Measurements from ENCODE around the gene TRMT44.

Gene TRMT44

DNA sequence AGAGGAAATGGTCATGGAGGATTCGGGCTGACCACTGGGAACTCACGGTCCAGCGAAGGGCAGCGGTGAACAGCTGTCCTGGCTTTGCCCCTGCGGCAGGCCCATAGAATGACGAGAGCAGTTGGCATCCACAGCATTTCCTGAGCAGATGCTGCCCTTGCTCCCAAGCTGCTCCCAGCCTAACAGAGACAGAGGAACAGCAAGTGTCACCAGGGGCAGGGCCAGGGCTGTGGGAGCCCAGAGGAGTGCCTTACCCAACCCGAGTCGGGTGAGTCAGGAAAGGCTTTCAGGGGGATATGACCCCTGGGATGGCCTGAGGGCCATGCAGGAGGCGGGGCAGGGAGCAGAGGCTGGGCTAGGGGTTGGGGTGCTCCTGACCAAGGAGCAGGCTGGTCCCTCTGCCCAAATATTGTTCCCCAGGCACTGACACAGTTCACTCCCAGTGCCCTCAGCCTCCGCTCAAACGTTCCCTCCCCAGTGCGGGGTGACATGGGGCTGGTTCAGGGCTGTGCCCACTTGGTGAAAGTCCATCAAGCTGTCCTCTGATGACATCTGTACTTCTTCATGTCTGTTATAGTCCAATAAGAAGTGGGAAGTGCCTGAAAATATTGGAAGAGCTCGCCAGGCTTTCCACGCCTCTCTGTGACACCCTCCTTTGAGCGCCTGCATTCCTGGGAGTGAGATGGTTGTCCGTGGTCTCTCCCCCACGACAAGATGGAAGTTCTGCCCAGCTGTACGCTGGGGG is 74.9 kb downstream of the TRMT44 start:
- DNase-seq, result no peak

DNA sequence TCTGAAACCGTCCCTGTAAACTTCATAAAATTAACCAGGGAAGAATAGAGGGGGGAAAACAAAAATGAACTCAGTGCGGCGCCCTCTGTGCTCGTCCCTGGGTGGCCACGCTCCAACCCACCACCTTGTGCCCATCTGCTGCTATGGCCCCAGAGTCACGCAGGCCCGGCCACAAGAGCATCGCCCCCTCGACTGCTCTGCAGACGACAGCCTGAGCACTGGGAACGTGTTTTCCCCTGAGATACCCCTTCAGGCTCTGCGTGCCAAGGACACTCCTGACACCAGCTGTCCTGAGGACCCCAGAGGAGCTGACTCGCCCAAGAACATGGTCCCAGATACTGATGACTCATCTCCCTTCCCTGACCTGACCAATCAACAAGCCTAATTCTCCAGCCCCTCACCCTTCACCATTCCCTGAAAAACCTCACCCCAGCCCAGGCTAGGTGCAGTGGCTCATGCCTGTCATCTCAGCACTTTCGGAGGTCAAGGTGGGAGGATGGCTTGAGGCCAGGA is 75.5 kb downstream of the TRMT44 start:
- DNase-seq, result no peak

DNA sequence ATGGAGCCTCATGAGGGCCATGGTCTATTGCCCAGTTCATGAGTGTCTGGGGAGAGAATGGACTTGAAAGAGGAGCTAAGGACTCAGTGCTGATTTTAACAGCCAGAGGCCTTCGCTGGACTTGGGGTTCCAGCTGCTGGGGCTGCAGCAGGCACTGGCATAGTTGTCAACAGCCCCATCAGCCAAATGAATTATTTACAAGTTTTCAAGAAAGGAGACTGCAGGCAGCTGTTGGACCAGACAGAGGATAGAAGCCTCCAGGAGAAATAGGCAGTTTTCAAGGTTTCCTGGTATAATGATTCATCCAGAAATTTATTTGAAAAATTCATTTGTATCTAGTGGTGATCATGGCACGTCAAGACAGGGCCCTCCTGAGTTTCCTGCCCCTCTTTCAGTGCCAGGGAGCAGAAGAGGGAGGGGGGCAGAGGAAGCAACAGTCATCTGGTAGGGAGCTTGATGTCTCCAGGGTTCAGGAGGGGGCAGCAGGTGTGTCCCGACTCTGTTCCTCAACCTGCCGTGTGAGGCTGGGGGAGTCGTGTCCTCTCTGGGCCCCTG is 76.5 kb downstream of the TRMT44 start:
- no peak for DNase-seq

DNA sequence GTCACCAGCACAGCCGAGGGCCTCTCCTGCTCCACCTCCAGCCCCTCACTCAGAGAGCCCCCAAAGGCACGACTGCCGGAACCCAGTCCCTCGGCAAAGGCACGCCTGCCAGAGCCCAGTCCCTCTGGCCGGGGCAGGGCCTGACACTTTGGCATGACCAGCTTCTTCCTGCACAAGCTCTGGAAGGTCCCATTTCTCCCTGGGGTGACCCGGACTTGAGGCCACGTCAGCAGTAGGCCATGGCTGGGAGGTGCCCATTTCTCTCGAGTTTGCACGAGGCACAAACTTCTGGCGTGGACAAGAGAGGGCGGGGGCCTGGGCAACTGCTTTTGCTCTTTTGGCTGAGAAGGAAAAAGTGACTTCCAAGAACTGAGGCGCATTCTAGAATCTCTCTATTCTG is 77.4 kb downstream of the TRMT44 start:
- DNase-seq, result no peak

DNA sequence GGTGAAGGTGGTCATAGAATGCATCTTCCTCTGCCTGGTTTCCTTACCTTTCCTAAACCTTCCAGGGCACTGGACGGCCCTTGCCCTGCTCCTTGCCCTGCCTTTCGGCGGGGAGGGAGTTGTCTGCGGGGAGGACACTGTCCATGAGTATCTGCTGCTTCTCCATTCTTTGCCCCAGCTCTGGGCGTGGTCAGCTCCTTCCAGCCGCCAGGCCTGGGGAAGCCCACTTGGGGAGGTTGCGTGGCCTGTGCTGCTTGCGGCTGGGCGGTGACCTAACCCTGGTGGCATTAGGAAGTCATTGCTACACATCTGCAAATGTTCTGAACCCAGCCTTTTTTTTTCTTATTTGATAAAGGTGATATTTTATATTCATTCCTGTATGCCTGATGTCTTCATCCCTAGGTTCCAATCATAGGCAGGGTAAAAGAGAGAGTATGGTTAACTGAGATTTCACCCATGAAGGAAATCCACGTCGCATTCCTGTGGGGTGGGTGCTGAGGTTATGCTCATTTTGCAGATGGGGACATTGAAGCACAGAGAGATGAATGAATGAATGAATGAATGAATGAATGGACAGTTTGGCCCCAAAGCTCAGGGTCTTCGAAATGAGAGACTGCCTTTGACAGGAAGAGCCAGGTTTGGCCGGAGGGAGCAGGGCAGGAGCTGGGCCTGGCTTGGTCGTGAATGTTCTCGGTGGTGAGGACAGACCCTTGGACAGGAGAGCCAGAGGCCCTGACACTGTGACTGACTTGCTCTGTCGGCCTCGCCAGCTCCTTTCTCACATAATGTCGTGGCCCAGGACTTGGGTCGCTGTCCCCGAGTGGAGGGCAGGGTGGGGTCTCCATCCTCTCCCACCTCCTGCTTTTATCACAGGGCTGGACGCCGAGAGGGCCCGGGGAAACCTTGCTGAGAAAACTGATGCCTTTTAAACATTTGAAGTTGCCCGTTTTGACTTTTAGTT is 81.9 kb downstream of the TRMT44 start:
- DNase-seq, result no peak

DNA sequence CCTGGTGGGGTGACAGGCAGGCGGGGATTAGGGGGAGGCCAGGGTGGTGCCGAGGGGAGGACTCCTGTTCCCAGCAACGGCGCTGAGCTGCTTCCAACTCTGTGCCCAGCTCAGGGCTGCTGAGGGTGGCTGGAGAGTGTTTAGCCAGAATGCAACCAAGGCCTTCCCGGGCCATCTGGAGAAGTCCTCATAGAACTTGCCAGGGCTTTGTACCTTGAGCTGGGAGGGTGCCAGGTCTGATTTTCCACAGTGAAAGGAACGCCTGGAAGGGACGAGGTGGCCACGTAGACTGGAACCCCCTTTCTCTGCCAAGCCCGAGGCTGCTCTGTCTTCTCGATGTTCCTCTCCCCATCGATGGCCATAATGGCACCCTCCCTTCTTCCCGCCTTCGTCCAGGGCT is 82.6 kb downstream of the TRMT44 start:
- DNase-seq, result no peak

DNA sequence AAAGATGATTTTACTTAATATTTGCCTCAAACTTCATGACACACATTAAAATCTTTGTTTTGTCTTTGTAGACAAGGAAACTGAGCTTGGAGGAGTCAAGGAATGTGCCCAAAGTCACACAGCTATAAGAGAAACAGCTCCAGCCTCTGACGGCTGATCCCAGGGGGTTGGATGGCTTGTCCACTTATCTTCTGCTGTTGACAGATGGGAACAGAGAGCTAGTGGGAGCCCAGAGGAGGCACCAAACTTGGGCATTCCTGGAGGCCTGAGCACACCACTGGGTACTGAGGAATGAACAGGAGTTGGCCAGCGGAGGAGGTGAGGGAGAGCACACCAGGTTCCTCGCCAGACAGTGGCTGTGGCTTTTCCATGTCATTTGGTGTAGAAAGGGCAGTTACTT is 83.2 kb downstream of the TRMT44 start:
- no peak for DNase-seq

DNA sequence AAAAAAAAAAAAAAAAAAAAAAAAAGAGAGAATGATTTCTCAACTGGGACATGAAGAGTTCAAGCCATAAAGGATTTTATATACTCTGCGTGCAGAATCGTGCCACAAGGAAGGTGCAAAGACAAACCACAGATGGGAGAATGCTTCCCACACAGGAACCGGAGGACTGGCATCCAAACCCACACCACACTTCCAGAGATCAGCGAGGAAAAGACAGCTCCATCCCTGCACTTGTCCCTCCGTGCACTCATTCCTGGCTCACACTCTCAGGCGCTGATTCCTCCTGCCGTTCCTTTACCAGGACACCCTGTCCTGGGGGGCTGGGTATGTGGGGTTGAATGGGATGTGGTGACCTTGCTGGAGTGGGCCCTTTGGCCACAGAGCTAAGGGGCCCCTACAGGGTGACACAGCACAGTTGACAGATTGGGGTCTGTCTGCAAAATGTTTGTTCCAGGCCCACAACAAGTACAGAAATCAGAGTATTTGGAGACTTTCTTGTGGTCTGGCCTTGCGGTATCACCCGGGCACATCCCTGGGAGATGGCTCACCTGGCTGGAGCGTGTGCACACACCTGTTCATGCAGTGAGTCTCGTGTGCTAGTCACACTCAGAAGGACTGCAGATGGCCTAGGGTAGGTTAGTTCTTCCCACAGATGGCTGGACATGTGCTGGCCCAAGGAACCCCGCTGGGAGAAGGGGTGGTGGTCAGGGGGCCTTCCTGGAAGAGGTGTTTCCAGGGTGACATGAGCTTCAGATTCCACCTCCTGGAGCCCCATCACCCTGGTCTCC is 84.2 kb downstream of the TRMT44 start:
- no peak for DNase-seq

DNA sequence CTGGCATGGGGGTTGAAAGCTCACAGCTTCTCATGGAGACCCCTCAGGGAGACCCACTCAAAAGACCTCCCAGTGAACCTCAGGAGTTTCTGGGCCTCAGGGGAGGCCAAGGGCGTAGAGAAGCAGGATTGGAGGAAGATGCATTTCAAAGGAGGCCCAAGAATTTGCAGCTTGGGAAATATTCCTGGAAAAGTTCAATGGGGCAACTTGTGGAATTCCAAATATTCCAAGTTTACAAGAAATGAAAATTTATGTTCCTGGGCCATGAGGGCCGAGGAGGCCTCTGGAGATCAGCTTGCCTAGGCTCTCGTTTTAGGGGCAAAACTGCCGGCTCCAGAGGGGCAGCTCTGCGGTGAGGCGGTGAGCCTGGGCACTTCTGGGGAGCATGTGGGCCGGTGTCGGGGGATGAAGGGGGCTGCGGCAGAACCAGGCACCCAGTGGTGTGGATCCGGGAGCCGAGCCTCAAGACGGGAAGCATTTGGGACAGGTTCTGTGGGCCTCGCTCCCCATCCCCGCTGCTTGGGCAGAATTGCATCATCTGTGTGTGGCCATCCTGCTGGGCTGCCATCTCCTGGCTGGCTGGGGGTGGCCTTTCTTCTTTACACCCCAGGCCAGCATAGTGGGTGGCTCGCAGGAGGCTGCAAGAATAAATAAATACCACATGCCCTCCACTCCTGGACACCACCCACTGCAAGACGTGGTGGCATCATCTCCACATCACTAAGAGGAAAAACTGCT is 85.0 kb downstream of the TRMT44 start:
- no peak for DNase-seq
